Measurements from ENCODE around the gene MTG2.

- TF ChIP-seq, protein P1, sequence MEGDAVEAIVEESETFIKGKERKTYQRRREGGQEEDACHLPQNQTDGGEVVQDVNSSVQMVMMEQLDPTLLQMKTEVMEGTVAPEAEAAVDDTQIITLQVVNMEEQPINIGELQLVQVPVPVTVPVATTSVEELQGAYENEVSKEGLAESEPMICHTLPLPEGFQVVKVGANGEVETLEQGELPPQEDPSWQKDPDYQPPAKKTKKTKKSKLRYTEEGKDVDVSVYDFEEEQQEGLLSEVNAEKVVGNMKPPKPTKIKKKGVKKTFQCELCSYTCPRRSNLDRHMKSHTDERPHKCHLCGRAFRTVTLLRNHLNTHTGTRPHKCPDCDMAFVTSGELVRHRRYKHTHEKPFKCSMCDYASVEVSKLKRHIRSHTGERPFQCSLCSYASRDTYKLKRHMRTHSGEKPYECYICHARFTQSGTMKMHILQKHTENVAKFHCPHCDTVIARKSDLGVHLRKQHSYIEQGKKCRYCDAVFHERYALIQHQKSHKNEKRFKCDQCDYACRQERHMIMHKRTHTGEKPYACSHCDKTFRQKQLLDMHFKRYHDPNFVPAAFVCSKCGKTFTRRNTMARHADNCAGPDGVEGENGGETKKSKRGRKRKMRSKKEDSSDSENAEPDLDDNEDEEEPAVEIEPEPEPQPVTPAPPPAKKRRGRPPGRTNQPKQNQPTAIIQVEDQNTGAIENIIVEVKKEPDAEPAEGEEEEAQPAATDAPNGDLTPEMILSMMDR (IDR thresholded peaks at IDR 0.05; ENCODE audit: low read depth, low read length, missing input control): no peak
- no peak for TF ChIP-seq FOXA1 (IDR thresholded peaks at IDR 0.05)
- no peak for TF ChIP-seq ZBTB33 (IDR thresholded peaks at IDR 0.05)
These were observed 19.2 kb downstream of the MTG2 start for GRCh38 chr20:62202083-62202395.

Measured in liver (tissue), 2 donors.